Loucy (cell line): ENCODE measurements around the gene SERPINB8.

Experiments used
- H2AFZ ChIP-seq: fragments of 200-600 bp; sonication (generic); 2 replicates; pipeline ENCODE4 v1.6.0; 2016; ENCODE audit warnings: antibody characterized with exemption, mild to moderate bottlenecking, low read length, moderate library complexity
- H3F3A ChIP-seq: fragments of 200-600 bp; 2 replicates; pipeline ENCODE4 v1.6.0; 2016; ENCODE audit warnings: antibody characterized with exemption, low read depth, mild to moderate bottlenecking
- H3K27me3 ChIP-seq: fragments of 200-600 bp; sonication (generic); 2 replicates; pipeline ENCODE4 v1.6.1; 2014; ENCODE audit warnings: low read length, mild to moderate bottlenecking; ENCODE audit not compliant: insufficient read depth, poor library complexity, severe bottlenecking
- H3K36me3 ChIP-seq: fragments of 200-600 bp; sonication (generic); 2 replicates; pipeline ENCODE4 v1.6.1; 2016; ENCODE audit warnings: low read length; ENCODE audit not compliant: insufficient read depth
- H3K4me1 ChIP-seq: fragments of 200-600 bp; sonication (generic); 2 replicates; pipeline ENCODE4 v1.5.1; 2014; ENCODE audit warnings: low read length, mild to moderate bottlenecking; ENCODE audit not compliant: insufficient read depth, poor library complexity, severe bottlenecking
- H3K4me2 ChIP-seq: fragments of 200-600 bp; sonication (generic); 2 replicates; pipeline ENCODE4 v1.6.0; 2014; ENCODE audit warnings: antibody characterized with exemption, low read length, low read depth, mild to moderate bottlenecking; ENCODE audit not compliant: poor library complexity, severe bottlenecking
- H3K4me3 ChIP-seq: fragments of 200-600 bp; sonication (generic); 2 replicates; pipeline ENCODE4 v1.5.1; 2014; ENCODE audit warnings: low read length, mild to moderate bottlenecking, mixed read lengths; ENCODE audit not compliant: poor library complexity, severe bottlenecking
- H3K79me2 ChIP-seq: fragments of 200-600 bp; sonication (generic); 2 replicates; pipeline ENCODE4 v1.6.1; 2014; ENCODE audit warnings: low read length; ENCODE audit not compliant: insufficient read depth
- H3K9ac ChIP-seq: fragments of 200-600 bp; sonication (generic); 2 replicates; pipeline ENCODE4 v1.6.0; 2014; ENCODE audit warnings: mild to moderate bottlenecking, low read depth, low read length, moderate library complexity; ENCODE audit not compliant: poor library complexity, severe bottlenecking
- H3K9me2 ChIP-seq: fragments of 200-600 bp; sonication (generic); replicated peaks from 2 replicates; pipeline ENCODE4 v1.6.1; 2016; ENCODE audit warnings: low read depth, low read length, mixed read lengths
- H3K9me3 ChIP-seq: fragments of 200-600 bp; sonication (generic); 2 replicates; pipeline ENCODE4 v1.6.1; 2014; ENCODE audit warnings: mild to moderate bottlenecking, antibody characterized with exemption, low read length, low read depth; ENCODE audit not compliant: insufficient read depth
- H4K20me1 ChIP-seq: fragments of 200-600 bp; sonication (generic); 2 replicates; pipeline ENCODE4 v1.6.0; 2014; ENCODE audit warnings: antibody characterized with exemption, low read length, mild to moderate bottlenecking; ENCODE audit not compliant: insufficient read depth, poor library complexity, severe bottlenecking
- CTCF ChIP-seq: fragments of 200-600 bp; sonication (generic); conservative IDR thresholded peaks from 2 replicates; pipeline ENCODE4 v1.5.1; 2014; ENCODE audit warnings: mild to moderate bottlenecking, antibody characterized with exemption, low read length
- EZH2phosphoT487 ChIP-seq: fragments of 200-600 bp; IDR thresholded peaks from 2 replicates; pipeline ENCODE4 v1.6.1; 2018; ENCODE audit warnings: antibody characterized with exemption, mild to moderate bottlenecking, moderate library complexity, borderline replicate concordance

Gene SERPINB8

GRCh38 chr18:64026350-64026749 is 56.5 kb downstream of the SERPINB8 start:
- Histone ChIP-seq H3K9ac (no peak overlapping the region), H3K27me3 (no peaks in the 10 kb centered on the region), H3K4me3 (no peak overlapping the region), H4K20me1 (no peaks in the 10 kb centered on the region), H3K9me3 (no peaks in the 10 kb centered on the region), H3K4me2 (no peak overlapping the region), H3K36me3 (no peaks in the 10 kb centered on the region), H3K79me2 (no peaks in the 10 kb centered on the region), H3K4me1 (no peaks in the 10 kb centered on the region), H3K9me2 (no peaks in the 10 kb centered on the region), H3F3A (no peaks in the 10 kb centered on the region), H2AFZ (no peak overlapping the region)
- TF ChIP-seq CTCF: no peak
- TF ChIP-seq EZH2phosphoT487: no peak

- no peaks in the 10 kb centered on the region for H3K36me3 ChIP-seq
- H3K9ac ChIP-seq: no peak overlapping the region
- no peaks in the 10 kb centered on the region for H3K4me1 ChIP-seq
- H3K27me3 ChIP-seq: no peaks in the 10 kb centered on the region
- no peak overlapping the region for H3K4me2 ChIP-seq
- H3K9me2 ChIP-seq: no peaks in the 10 kb centered on the region
- H3K79me2 ChIP-seq: no peaks in the 10 kb centered on the region
- no peak overlapping the region for H3K4me3 ChIP-seq
- H2AFZ ChIP-seq: no peak overlapping the region
- TF ChIP-seq CTCF (no peak), EZH2phosphoT487 (no peak)
- no peaks in the 10 kb centered on the region for H3K9me3 ChIP-seq
- no peaks in the 10 kb centered on the region for H3F3A ChIP-seq
- no peaks in the 10 kb centered on the region for H4K20me1 ChIP-seq
Measured at GRCh38 chr18:64027931-64028695, 58.2 kb downstream of the SERPINB8 start.

- H3K4me3 ChIP-seq: no peak overlapping the region
- H3K36me3 ChIP-seq: no peaks in the 10 kb centered on the region
- H3K9me3 ChIP-seq: no peaks in the 10 kb centered on the region
- TF ChIP-seq CTCF (no peak), EZH2phosphoT487 (no peak)
- no peaks in the 10 kb centered on the region for H4K20me1 ChIP-seq
- no peaks in the 10 kb centered on the region for H3F3A ChIP-seq
- no peak overlapping the region for H3K4me2 ChIP-seq
- no peak overlapping the region for H2AFZ ChIP-seq
- no peaks in the 10 kb centered on the region for H3K4me1 ChIP-seq
- H3K9ac ChIP-seq: no peak overlapping the region
- H3K27me3 ChIP-seq: no peaks in the 10 kb centered on the region
- H3K9me2 ChIP-seq: no peaks in the 10 kb centered on the region
- H3K79me2 ChIP-seq: no peaks in the 10 kb centered on the region
Measured at GRCh38 chr18:64029096-64029495, 59.2 kb downstream of the SERPINB8 start.
